ENCODE results near the gene KBTBD8.

Gene KBTBD8

DNA sequence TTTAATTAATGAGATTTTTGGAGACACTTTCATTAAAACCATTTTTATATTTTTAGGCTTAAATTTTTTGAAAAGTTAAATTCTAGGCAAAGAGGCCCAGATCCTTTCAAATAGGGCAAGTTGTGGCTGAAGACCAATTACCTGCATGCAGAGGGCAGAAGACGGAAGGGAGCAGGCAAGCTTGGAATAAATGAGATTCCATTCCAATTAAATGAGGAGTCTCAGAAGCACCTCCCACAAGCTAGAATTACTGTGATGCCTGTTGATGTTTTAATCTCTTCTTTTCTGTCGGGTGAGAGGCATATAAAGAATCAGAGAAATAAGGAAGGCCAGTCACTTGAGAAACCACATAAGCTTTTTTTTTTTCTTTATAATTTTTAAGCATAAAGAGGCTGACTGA lies 46.8 kb downstream of the KBTBD8 start:
- peak; percentile 9 for DNase-seq

- no peak for DNase-seq
These were observed 47.8 kb downstream of the KBTBD8 start for GRCh38 chr3:67045711-67046465.

- no peak for DNase-seq
These were observed 48.9 kb downstream of the KBTBD8 start for GRCh38 chr3:67047051-67047450.

- DNase-seq: no peak
These were observed 50.1 kb downstream of the KBTBD8 start for GRCh38 chr3:67048067-67048714.

- DNase-seq: no peak
These were observed 50.6 kb downstream of the KBTBD8 start for GRCh38 chr3:67048715-67049074.

GRCh38 chr3:67059443-67059842 lies 61.3 kb downstream of the KBTBD8 start:
- no peak for DNase-seq

Data from NCI-H226 (cell line).